Measurements from ENCODE around the gene TEFM. TPM values are rescaled to one million over a fixed set of nuclear protein-coding genes. Genes with fewer than 3 reads are reported as not detected.
"Not testable (repeated sequence)": the region's sequence is repeated elsewhere in the genome, so short reads cannot be mapped to it uniquely, and the experiment has no call there.

The TEFM gene
- total RNA-seq, 2 donors from 2014 or later: 9.0 to 10.4 TPM

DNA sequence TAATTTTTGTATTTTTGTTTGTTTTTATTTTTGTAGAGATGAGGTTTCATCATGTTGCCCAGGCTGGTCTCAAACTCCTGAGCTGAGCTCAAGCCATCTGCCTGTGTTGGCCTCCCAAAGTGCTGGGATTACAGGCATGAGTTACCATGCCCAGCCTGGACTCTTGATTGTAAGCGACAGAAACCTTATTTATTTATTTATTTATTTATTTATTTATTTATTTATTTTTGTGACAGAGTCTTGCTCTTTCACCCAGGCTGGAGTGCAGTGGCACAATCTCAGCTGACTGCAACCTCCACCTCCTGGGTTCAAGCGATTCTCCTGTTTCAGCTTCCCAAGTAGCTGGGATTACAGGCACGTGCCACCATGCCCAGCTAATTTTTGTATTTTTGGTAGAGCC, 23.8 kb upstream of the TEFM start:
- DNase-seq; H3K36me3 Mint-ChIP-seq (ENCODE audit: insufficient read depth in 2 of 2); H3K9me3 Mint-ChIP-seq; H3K27ac Mint-ChIP-seq; H3K4me1 Mint-ChIP-seq (ENCODE audit: low read depth); H3K4me3 Mint-ChIP-seq; ATAC-seq (replicated peaks in 1 of 2): not testable (repeated sequence)
- peaks cover 16% of the 10 kb centered on the region for H3K27me3 Mint-ChIP-seq (ENCODE audit: low read depth)

GRCh38 chr17:30929081-30929633, 23.1 kb upstream of the TEFM start:
- Mint-ChIP-seq H3K4me1 (ENCODE audit: low read depth) (no peaks in the 10 kb centered on the region), H3K27me3 (ENCODE audit: low read depth) (peaks cover 16% of the 10 kb centered on the region), H3K27ac (no peak overlapping the region), H3K9me3 (no peaks in the 10 kb centered on the region), H3K4me3 (no peak overlapping the region), H3K36me3 (ENCODE audit: insufficient read depth in 2 of 2) (no peaks in the 10 kb centered on the region)
- no peak for ATAC-seq (replicated peaks in 1 of 2)
- DNase-seq: no peak

GRCh38 chr17:30928584-30928983, 22.5 kb upstream of the TEFM start:
- no peak for ATAC-seq (replicated peaks in 1 of 2)
- Mint-ChIP-seq H3K27me3 (ENCODE audit: low read depth) (peaks cover 16% of the 10 kb centered on the region), H3K4me1 (ENCODE audit: low read depth) (no peaks in the 10 kb centered on the region), H3K9me3 (no peaks in the 10 kb centered on the region), H3K4me3 (no peak overlapping the region), H3K27ac (no peak overlapping the region), H3K36me3 (ENCODE audit: insufficient read depth in 2 of 2) (no peaks in the 10 kb centered on the region)
- no peak for DNase-seq

GRCh38 chr17:30927756-30928155, 21.7 kb upstream of the TEFM start:
- ATAC-seq (replicated peaks in 1 of 2) (no peak), DNase-seq (no peak)
- Mint-ChIP-seq H3K9me3 (no peaks in the 10 kb centered on the region), H3K4me3 (no peak overlapping the region), H3K36me3 (ENCODE audit: insufficient read depth in 2 of 2) (no peaks in the 10 kb centered on the region), H3K27ac (no peak overlapping the region), H3K4me1 (ENCODE audit: low read depth) (peaks cover 3% of the 10 kb centered on the region), H3K27me3 (ENCODE audit: low read depth) (peaks cover 20% of the 10 kb centered on the region)

- Mint-ChIP-seq H3K27ac (no peak overlapping the region), H3K36me3 (ENCODE audit: insufficient read depth in 2 of 2) (no peaks in the 10 kb centered on the region), H3K9me3 (no peaks in the 10 kb centered on the region), H3K27me3 (ENCODE audit: low read depth) (peaks cover 28% of the 10 kb centered on the region), H3K4me1 (ENCODE audit: low read depth) (peaks cover 10% of the 10 kb centered on the region), H3K4me3 (no peak overlapping the region)
- DNase-seq: no peak
- peak in 1 of 2 donors; percentile 63 for ATAC-seq (replicated peaks in 1 of 2)
Measured at GRCh38 chr17:30926516-30926915, 20.5 kb upstream of the TEFM start.

DNA sequence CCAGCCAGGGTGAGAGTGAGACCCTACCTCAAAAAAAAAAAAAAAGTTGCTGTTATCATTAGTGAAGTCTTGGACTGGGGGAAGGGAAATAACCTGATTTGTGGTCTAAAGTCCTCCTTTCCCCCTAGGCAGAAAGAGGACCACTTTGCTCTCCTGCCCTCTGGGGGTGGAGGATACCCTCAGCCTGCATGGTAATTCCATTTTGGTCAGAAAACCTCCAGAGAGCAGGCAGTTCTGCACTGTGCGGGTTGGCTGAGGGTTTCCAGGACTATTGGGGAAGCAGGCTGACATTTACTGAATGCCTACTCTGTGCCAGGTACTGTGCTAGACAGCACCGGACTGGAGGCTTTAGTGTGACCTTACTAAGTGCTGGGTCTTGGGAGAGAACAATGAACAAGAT, 18.3 kb upstream of the TEFM start:
- H3K27me3 Mint-ChIP-seq (ENCODE audit: low read depth): peaks cover 44% of the 10 kb centered on the region
- H3K4me3 Mint-ChIP-seq: no peak overlapping the region

DNA sequence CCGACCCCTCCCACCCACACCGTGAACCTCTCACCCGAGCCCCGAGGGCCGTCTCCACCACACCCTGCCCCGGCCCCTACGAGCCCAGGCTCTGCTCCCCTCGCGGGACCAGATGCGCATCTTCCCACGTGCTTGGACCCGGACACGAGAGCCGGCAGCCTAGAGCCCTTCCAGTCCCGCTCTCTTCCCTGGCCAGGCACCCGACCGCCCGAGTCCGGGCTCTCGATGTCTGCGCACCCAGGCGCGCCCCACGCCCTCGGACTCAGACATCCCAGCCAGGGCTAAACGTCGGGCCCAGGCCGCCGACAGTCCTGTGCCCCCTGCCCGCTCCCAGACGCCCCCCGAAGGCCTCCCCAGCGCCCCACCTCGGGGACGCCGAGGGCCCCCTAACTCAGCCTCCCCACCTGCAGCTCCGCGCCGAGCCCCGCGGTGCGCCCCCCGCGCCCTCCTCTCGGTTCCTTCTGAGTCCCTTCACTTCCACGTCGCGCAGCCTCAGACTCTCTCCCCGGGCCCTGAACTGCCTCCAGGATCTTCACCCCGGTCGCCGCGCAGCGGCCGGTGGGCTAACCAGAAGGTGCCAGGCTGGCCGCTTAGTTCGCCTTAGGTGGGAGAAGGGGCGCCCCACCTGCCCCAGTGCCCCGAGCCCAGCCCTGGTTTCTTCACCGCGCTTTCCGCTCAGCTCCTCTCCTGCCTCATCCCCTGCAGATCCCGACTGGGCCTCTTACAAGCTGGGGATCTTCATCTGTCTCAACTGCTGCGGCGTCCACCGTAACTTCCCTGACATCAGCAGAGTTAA, 16.4 kb upstream of the TEFM start:
- no peaks in the 10 kb centered on the region for H3K36me3 Mint-ChIP-seq (ENCODE audit: insufficient read depth in 2 of 2)
- ATAC-seq (replicated peaks in 1 of 2) (peak; percentile 42 to 53), DNase-seq (peak; percentile 8 to 11)
- peak overlapping the region; percentile 74 to 83 for H3K4me3 Mint-ChIP-seq
- H3K27me3 Mint-ChIP-seq (ENCODE audit: low read depth): peaks cover 44% of the 10 kb centered on the region
- no peaks in the 10 kb centered on the region for H3K9me3 Mint-ChIP-seq
- peaks cover 21% of the 10 kb centered on the region for H3K4me1 Mint-ChIP-seq (ENCODE audit: low read depth)
- H3K27ac Mint-ChIP-seq: no peak overlapping the region

More for the DNA sequence above, 18.3 kb upstream of the TEFM start:
- Mint-ChIP-seq H3K4me1 (ENCODE audit: low read depth) (peaks cover 21% of the 10 kb centered on the region), H3K9me3 (no peaks in the 10 kb centered on the region), H3K27ac (no peak overlapping the region), H3K36me3 (ENCODE audit: insufficient read depth in 2 of 2) (no peaks in the 10 kb centered on the region)
- DNase-seq (no peak), ATAC-seq (replicated peaks in 1 of 2) (no peak)

- peak; percentile 48 to 64 for ATAC-seq (replicated peaks in 1 of 2)
- Mint-ChIP-seq H3K27me3 (ENCODE audit: low read depth) (peaks cover 43% of the 10 kb centered on the region), H3K4me1 (ENCODE audit: low read depth) (peaks cover 21% of the 10 kb centered on the region), H3K36me3 (ENCODE audit: insufficient read depth in 2 of 2) (no peaks in the 10 kb centered on the region), H3K9me3 (no peaks in the 10 kb centered on the region), H3K27ac (no peak within 1 kb of the TSS), H3K4me3 (peak within 1 kb of the TSS; percentile 74 to 83)
- DNase-seq: peak in 1 of 2 donors; percentile 13
Measured at GRCh38 chr17:30921544-30922196, 15.6 kb upstream of the TEFM start, which contains the start of gene ADAP2. Gene ADAP2, plus strand, starts transcription at chr17:30921945. Its CDS starts 70 bp downstream, at chr17:30922015.

DNA sequence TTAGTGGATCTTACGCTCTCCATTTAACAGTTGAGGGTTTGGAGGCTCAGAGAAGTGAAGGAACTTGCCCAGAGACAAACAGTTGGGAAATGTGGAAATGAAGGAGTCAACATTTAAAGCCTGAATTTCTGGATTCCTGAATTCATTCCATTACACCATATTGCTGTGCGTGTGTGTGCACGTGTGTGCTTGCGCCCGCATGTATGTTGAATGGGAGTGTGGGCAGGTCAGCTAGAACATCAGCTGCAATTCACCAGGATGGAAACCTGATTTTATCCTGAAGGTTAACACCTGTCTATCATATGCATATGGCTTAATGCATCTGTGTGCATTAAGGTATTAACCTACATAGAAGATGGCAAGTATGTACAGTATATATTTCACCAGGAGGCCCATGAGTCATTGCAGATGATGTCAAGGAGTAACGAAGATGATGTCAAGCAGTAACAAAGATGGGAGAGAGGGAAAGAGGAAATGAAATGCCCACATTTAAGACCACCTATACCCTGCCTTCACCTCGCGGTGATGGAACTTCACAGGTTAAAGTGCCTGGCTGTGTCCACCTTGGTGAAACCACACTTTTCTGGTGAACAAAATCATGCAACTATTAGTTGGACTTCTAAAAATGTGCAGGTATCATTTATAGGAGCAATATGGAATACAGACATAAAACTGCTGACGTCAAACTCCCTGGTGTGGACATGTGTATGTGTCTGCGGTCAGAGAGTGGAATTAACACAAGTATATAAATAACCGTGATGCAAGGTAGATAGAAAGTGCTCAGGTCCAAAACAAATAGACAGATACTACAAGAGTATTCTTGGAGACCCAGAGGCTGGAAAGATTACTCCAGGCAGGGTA, 14.9 kb upstream of the TEFM start:
- DNase-seq (no peak), ATAC-seq (replicated peaks in 1 of 2) (no peak)
- no peak overlapping the region for H3K27ac Mint-ChIP-seq
- peaks cover 36% of the 10 kb centered on the region for H3K27me3 Mint-ChIP-seq (ENCODE audit: low read depth)
- H3K4me3 Mint-ChIP-seq: peak overlapping the region; percentile 72 to 73
- no peaks in the 10 kb centered on the region for H3K36me3 Mint-ChIP-seq (ENCODE audit: insufficient read depth in 2 of 2)
- H3K9me3 Mint-ChIP-seq: no peaks in the 10 kb centered on the region
- H3K4me1 Mint-ChIP-seq (ENCODE audit: low read depth): peaks cover 21% of the 10 kb centered on the region

GRCh38 chr17:30920282-30920681, 14.2 kb upstream of the TEFM start:
- Mint-ChIP-seq H3K36me3 (ENCODE audit: insufficient read depth in 2 of 2) (no peaks in the 10 kb centered on the region), H3K27ac (no peak overlapping the region), H3K4me1 (ENCODE audit: low read depth) (peaks cover 21% of the 10 kb centered on the region), H3K27me3 (ENCODE audit: low read depth) (peaks cover 29% of the 10 kb centered on the region), H3K4me3 (no peak overlapping the region), H3K9me3 (no peaks in the 10 kb centered on the region)
- no peak for DNase-seq
- no peak for ATAC-seq (replicated peaks in 1 of 2)

- no peak for ATAC-seq (replicated peaks in 1 of 2)
- H3K4me1 Mint-ChIP-seq (ENCODE audit: low read depth): peaks cover 12% of the 10 kb centered on the region
- H3K36me3 Mint-ChIP-seq (ENCODE audit: insufficient read depth in 2 of 2): no peaks in the 10 kb centered on the region
- H3K27ac Mint-ChIP-seq: no peak overlapping the region
- no peaks in the 10 kb centered on the region for H3K9me3 Mint-ChIP-seq
- no peak overlapping the region for H3K4me3 Mint-ChIP-seq
- no peak for DNase-seq
- H3K27me3 Mint-ChIP-seq (ENCODE audit: low read depth): peaks cover 18% of the 10 kb centered on the region
Measured at GRCh38 chr17:30917050-30917449, 11.0 kb upstream of the TEFM start.

- Mint-ChIP-seq H3K27ac (no peak overlapping the region), H3K4me3 (no peak overlapping the region), H3K36me3 (ENCODE audit: insufficient read depth in 2 of 2) (no peaks in the 10 kb centered on the region), H3K9me3 (no peaks in the 10 kb centered on the region), H3K27me3 (ENCODE audit: low read depth) (peaks cover 11% of the 10 kb centered on the region), H3K4me1 (ENCODE audit: low read depth) (peaks cover 6% of the 10 kb centered on the region)
- ATAC-seq (replicated peaks in 1 of 2) (no peak), DNase-seq (no peak)
Measured at GRCh38 chr17:30915833-30916611, 10.0 kb upstream of the TEFM start.

Measured in activated T-cell treated with anti-CD3 and anti-CD28 coated beads, Interleukin-2, amount 50 U/mL, for 72 hours (primary cell).